ENCODE measurements around the gene MATCAP1.

GRCh38 chr16:67227567-67227921 lies 43.8 kb upstream of the MATCAP1 start:
- TF ChIP-seq EZH2 (IDR thresholded peaks at IDR 0.05; ENCODE audit: borderline replicate concordance, insufficient read depth, low read depth, low read length, poor library complexity, severe bottlenecking) (no peak), CTCF (IDR thresholded peaks at IDR 0.05) (no peak)

All from B cell (primary cell).